ENCODE results near the gene CEMP1.

CEMP1 gene

DNA sequence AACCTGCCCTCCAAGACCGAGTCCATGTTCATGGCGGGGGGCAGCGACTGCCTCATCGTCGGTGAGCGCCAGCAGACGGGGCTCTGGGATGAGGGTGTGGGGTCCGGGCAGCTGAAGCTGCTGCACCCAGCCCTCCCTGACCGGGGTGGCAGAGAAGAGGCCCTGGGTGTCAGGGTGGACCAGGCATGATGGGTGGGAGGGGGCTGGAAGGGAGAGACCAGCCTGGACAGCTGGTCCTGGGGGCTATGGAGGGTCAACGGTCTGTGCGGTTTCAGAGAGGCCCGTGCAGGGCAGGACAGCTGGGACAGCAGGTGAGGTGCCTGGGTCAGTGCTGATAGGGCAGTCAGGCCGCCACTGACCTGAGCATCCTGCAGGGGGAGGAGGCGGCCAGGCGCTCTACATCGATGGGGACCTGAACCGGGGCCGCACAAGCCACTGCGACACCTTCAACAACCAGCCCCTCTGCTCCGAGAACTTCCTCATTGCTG is 30.7 kb downstream of the CEMP1 start:
- no peak for FAIRE-seq

DNA sequence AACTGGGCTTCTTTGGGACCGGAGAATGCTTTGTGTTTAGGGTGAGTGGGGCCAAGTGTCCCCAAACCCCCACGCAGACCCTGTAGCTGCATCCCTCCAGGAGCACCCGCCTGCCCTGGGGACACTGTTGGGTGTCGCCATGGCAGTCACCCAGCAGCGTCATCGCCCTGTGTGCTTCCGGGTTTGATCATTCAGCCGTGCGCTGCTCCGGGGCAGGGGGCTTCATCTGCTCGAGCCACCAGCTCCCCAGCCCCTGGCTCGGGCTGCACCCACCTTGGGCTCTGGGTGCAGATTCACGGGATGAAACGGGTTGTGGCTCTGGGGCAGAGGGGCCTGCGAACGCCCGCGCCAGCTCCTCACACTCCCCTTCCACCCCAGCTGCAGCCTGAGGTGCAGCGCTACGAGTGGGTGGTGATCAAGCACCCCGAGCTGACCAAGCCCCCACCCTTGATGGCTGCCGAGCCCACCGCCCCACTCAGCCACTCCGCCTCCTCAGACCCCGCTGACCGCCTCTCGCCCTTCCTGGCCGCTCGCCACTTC is 31.2 kb downstream of the CEMP1 start:
- FAIRE-seq, result no peak

DNA sequence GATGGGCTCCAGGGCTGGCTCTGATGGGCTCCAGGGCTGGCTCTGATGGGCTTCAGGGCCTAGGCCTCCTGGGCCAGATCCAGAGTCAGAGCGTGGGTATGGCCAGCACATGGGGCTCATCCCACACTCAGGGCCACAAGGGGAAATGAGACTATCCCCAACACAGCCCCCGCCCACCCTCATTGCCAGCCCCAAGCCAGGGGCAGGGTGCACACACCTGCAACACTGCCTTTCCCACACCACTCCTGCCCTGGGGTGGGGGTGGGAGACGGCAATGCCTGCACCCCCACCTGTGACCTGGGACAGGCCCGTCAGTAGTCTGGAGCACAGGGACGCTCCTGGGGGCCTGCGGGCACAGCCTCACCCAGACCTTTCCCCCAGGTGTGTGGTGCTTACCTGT is 31.8 kb downstream of the CEMP1 start:
- FAIRE-seq, result no peak

DNA sequence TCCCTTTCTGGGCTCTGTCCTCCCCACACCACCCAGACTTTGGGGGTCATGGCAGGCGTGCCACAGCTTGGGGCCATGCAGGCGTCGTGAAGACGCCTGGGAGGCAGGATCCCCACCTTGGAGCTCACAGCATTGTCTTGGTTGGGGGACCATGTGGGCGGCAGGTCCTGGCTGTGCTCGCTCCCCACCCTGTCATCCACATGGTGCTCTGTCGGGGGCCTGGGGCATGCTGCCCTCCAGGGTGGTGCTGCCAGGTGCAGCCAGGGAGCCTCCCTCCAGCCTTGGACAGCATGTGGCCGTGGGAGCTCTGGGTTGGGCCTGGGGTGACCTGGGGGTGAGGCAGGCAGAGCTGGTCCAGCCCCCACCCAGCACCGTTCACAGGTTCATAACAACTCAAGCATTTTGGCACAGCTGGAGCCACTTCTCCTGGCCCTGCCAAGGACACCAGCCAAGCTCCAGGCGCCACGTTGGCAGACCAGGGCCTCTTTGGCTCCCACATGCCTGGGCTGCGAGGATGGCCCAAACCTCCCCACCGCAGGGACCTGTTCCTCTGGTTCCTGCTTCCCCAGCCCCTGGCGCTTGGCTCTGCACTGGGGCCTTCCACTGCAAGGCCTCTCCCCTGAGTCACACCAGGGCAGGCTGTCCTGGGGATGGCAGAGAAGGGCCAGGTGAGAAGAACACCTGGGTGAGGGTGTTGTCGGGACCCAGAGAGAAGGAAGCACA is 32.5 kb downstream of the CEMP1 start:
- no peak for FAIRE-seq

DNA sequence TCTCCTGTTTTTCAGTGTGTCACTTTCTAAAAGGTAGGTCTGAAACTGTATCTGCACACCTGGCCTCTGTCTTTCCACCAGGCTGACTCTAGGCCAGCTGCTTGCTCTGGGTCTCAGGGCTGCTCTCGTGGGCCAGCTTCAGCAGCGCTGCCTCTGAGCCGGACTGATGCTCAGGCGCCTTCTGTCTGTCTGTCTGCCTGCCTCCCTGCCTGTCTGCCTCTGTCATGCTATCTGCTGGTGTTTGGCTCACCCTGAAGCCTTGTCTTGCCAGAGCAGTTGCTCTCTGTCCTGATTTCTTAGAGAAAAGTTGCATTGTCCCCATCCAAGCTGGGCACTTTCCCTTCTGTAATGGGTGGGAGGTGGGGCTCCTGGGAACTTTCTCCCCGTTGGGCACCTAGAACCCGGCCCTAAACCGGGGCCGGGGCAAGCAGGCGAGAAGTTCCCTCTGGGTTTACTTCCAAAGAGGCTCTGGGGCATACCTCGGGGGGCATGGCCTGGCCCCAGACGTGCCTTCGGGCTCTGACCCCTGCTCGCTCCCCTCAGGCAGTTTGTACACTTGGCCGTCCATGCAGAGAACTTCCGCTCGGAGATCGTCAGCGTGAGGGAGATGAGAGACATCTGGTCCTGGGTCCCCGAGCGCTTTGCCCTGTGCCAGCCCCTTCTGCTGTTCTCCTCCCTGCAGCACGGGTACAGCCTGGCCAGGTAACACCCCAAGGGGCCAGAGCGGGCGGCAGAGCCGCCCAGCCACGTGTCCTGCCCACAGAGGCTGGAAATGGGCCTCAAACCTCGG is 33.3 kb downstream of the CEMP1 start:
- FAIRE-seq, result no peak

DNA sequence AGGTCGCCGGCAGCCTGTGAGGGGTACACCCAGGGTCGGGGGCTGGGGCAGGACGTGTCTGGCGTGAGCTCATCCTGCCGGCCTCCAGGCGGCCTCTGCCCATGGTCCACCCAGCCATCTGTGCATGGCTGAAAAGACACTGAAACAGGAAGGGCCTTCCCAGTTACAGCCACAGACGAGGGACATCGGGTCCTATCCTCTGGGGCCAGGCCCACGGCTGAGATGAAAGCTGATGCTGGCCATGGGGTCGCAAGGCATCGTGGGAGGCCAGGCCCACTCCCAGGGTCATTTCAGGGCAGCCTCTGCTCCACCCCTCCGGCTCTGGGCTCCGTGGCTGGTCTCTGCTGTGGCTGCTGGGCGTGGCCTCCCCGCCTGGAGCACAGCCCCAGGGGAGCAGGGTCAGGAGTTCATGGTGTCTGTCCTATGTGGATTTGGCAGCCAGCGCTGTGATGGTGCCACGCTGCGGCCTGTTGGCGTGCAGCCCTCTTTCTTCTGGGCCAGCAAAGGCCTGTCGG is 34.0 kb downstream of the CEMP1 start:
- FAIRE-seq, result no peak

DNA sequence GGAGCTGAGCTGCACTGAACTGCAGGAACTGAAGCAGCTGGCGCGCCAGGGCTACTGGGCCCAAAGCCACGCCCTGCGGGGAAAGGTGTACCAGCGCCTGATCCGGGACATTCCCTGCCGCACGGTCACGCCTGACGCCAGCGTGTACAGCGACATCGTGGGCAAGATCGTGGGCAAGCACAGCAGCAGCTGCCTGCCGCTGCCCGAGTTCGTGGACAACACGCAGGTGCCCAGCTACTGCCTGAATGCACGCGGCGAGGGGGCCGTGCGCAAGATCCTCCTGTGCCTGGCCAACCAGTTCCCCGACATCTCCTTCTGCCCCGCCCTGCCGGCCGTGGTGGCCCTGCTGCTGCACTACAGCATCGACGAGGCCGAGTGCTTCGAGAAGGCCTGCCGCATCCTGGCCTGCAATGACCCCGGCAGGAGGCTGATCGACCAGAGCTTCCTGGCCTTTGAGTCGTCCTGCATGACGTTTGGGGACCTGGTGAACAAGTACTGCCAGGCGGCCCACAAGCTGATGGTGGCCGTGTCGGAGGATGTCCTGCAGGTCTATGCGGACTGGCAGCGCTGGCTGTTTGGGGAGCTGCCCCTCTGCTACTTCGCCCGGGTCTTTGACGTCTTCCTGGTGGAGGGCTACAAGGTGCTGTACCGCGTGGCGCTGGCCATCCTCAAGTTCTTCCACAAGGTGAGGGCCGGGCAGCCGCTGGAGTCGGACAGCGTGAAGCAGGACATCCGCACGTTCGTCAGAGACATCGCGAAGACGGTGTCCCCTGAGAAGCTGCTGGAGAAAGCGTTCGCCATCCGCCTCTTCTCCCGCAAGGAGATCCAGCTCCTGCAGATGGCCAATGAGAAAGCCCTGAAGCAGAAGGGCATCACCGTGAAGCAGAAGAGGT is 34.7 kb downstream of the CEMP1 start:
- FAIRE-seq, result no peak

DNA sequence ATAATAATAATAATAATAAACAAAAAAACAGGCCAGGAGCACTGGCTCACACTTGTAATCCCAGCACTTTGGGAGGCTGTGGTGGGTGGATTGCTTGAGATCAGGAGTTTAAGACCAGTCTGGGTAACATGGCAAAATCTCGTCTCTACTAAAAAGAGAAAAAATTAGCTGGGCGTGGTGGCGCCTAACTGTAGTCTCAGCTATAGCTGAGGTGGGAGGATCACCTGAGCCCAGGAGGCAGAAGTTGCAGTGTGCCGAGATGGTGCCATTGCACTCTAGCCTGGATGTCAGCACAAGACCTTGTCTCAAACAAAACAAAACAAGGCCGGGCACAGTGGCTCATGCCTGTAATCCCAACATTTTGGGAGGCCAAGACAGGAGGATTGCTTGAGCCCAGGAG is 36.2 kb downstream of the CEMP1 start:
- no peak for FAIRE-seq

DNA sequence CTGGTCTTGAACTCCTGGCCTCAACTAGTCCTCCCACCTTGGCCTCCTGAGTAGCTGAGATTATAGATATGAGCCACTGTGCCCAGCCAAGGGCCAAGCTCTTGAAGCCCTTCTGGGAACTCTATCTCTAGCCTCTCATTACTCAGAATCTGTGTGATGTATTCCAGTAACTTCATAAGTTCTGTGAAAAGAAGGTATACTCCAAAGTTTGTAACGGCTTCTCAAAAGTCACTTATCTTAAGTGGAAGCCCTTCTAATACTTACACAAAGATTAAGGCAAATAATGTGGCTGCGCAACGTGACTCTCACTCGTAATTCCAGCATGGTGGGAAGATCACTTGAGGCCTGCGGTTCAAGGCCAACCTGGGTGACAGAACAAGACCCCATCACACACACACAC is 36.6 kb downstream of the CEMP1 start:
- FAIRE-seq, result no peak

DNA sequence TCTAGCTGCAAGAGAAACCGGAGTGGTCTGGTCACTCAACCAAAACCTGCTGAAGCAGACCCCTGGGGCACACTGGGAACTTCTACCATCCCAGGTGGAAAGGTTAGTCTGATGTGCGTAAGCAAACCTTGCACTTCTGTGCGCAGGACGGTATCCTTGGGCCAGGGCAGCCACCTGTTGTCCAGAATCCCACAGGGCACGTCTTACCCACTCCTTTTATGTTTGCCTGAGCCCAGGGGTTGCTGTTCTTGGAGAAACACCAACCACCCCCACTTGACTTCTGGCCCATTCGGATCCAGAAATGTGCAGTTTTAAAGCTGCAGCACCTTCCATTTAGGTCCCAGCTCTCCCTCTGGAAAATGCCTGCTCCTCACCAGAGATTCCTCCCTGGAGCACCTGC is 37.6 kb downstream of the CEMP1 start:
- FAIRE-seq, result no peak

DNA sequence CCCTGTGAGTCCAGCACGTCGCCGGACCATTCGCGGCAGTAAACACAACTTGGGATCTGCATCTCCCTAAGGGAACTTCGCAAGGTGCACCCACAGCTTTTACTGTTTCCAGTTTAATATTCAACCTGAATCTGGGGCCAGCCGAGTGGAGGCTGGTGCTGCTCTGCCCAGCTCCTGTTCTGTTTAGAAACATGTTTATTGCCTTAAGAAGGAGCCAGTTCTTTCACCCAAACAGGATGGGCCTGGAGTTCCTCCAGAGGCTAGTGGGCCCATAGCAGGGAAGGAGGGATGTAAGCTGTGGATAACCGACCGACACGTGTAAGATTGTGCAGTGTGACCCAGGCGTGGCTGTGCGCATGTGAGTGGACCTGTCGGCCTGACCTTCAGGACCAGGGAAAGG is 38.9 kb downstream of the CEMP1 start:
- no peak for FAIRE-seq

DNA sequence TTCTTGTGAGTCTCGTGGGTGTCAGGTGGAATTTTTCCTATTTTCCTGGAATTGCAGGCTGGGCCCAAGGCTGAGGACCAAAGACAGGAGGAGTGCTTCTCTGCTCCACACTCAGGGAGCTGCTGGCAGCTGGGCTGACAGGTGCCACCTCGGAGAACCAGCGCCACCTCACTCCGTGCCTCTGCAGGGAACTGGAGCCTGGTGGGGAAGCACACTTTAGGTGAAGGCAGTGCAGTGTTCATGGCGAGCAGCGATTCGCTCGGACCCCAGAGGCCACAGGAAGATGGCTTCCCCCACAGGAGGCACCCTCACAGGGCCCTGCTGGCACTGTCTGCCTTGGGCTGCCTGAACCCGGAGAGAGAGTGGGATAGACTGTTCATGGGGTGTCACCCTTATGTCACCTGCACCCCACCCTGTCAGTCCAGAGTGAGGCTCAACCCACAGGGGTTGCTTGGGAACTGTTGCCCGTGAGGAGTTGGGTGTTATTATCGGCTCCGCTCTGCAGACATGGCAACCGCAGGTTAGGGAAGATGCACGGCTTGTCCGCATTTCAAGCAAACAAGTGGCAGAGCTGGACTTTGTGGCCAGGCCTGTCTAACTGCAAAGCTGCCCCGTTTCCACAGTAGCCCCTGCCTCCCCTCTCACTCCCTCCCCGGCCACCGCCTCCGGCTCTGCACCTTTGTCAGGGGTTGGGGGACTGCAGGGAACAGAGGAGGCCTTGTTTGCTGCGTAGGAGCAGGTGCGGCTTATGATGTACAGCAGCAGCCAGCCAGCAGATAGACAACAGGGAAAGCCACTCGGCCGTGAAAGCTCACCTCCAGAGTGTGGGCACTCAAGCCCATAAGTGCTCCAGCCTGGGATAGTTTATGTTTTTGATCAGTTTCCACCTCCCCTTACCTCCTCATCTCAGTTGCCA is 40.8 kb downstream of the CEMP1 start:
- FAIRE-seq, result no peak

DNA sequence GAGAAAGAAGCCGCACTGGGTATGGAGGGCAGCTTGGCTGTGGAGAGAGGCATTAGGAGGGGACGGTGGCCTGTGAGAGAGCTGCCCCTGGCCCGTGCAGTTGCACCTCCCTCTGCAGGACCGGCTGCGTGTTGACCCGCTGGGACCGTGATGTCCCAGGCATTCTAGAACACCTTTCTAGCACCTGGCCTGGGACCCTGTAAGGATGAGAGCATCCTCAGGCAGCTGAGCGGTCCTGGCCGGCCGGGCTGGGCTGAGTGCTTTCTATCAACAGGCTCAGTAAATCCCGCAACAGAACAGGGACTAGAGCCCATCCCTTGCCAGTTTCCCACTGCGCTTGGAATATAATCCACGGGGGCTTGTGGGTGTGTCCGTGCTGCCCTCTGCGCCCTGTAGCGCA is 41.6 kb downstream of the CEMP1 start:
- no peak for FAIRE-seq

DNA sequence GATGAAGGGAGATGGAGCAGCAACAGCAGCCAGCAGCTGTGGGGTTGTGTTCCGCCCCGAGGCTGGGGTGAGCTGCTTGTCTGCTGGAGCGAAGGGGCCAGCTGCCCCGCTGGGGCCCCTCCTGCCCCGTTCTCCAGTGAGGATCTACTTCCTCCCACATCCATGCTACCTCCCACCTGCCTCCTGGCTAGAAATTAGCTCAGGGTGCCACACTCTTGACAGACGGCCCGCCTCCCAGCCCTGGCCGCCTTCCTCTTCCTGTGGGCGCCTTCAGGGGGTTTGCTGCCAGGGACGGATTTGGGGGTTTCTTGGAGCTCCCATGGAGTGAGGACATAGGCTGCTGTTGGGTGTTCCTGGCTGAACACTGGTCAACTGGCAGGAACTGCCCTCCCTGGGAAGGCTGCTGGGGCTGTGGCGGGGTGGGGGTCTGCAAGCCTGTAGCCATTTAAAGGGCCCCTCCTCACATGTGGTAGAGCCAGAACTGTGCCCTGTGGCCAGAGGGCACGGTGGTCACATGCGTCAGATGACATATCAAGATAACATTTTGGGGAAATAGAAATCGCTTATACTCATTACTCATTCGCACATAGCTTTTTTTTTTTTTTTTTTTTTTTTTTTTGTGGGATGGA is 43.2 kb downstream of the CEMP1 start:
- no peak for FAIRE-seq

DNA sequence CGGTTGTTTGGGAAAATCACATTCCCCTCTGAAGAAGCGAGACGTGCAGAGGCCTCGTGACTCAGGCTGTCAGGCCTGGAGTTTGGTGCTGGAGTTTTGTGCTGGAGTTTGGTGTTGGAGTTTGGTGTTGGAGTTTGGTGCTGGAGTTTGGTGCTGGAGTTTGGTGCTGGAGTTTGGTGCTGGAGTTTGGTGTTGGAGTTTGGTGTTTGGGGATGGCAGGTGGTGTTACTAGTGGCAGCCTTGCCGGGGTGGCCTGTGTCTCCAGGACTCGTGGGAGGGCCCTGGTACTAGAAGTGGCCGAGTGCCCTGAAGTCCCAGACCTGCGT is 43.7 kb downstream of the CEMP1 start:
- no peak for FAIRE-seq

DNA sequence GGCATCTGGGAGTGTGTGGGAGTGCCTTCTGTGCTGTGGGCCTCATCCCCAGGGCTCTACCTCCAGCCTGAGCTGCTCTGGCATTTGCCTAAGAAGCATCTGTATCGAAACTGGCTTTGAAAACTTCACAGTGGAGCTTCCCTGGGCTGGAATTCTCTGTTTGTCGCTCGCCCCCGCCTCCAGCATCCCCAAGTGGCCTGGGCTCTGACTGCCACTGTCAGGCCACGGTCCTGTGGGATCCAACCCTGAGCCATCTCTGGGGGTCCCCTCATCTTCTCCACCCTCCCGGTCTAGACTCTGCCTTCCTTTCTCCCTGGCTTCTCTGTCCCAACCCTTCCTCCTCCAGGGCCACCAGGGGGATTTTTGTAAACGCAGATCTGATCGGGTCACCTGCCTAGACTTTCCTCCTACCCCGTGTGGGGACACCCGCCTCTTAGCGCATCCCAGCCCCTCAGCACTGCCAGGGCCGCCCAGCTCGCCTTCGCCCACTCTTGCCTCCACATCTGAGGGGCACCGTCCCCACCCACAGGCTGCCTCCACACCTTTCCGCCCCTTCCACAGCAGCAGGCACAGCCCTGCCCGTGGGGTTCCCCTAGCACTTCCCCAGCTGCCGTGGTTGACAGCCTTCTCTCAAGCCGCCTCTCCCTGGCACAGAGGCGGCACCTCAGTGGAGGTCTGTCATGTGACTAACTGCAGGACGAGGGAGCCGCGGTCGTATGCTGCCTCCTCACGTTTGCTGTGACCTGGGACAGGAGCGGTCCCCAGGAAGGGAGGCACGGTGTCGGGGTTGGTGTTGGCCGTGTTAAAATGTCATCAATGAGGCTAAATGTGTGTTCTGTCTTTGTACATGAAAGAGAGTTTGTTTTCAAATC is 44.3 kb downstream of the CEMP1 start:
- no peak for FAIRE-seq

DNA sequence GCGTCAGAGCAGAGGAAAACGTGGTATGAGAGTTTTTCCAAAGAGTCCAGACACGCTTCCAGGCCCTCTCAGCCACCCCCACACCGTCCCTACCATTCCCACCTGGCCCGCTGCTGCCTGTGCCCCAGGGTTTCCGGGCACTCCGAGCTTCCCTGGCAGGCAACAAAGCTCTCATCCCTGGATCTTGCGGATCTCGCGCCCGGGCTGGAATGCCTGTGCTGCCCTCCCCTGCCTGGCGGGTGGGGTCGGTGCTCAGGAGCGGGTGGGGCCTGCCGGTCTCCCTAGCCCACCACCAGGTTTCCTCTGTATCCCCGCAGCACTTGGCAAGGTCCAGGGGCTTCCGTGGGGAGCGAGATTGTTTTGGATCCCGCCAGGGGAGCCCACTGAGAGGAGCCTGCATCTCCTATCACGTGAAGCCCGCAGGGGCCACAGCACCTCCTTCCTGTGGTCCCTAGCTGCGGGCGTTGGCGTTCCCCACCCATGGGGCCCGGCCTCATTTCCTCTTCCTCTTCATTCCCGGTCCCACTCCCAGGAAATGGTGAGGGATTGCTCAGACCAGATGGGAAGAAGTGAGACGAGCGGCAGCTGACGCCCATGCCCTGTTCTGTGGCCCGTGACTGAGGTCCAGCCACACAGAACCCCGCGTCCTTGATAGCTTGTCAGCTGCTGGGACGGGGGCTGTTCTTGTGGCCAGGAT is 45.2 kb downstream of the CEMP1 start:
- FAIRE-seq, result no peak

DNA sequence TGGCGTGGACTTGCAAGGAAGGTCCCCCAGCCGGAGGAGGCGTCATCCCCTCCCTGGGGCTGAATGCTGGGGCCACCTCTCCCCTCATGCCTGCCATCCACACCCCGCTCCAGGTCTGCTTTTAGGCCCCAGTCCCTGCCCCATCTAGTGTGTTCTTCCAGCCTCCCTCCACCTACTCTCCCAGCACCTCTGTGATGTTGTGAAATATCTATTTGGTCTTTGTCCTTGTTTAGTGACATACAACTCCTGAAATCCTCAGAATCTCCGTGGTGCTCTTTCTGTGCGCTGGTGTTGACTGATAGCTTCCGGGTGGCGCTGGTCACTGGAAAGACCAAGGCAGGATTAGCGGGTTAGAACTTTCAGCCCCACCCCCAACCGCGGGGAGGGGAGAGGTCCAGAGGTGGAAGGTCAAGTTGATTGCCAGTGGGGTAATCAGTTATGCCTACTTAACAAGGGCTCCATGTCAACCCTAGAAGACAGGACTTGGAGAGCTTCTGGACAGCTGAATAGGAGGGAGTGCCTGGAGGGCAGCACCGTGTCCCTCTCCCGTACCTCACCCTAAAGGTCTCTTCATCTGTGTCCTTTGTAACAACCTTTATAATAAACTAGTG is 46.2 kb downstream of the CEMP1 start:
- FAIRE-seq, result no peak

Measured in G401.6 (cell line).